Suppressor macrophage treated with lipopolysaccharide for 4 hours (primary cell): ENCODE measurements around the gene EPC2.
"Not testable (repeated sequence)": the region's sequence is repeated elsewhere in the genome, so short reads cannot be mapped to it uniquely, and the experiment has no call there.

Experiments used
- DNase-seq: peaks from one replicate; pipeline ENCODE4 v3.0.0-alpha.2; 2020

EPC2 gene

DNA sequence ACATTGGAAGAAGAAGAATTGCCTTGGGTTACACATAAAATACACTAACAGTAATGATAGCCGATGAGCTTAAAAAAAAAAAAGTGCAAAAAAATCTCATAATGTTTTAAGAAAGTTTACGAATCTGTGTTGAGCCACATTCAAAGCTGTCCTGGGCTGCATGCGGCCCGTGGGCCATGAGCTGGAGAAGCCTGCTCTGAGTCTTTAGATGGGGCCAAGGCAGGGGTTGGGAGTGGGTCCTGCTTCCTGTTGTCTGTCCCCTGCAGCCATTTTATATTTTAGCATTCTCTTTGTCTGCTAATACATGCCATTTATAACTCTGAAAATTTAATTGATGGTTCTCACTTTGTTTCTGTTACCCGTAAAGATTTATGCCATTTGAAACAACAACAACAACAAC lies 93.2 kb downstream of the EPC2 start:
- DNase-seq = no peak

DNA sequence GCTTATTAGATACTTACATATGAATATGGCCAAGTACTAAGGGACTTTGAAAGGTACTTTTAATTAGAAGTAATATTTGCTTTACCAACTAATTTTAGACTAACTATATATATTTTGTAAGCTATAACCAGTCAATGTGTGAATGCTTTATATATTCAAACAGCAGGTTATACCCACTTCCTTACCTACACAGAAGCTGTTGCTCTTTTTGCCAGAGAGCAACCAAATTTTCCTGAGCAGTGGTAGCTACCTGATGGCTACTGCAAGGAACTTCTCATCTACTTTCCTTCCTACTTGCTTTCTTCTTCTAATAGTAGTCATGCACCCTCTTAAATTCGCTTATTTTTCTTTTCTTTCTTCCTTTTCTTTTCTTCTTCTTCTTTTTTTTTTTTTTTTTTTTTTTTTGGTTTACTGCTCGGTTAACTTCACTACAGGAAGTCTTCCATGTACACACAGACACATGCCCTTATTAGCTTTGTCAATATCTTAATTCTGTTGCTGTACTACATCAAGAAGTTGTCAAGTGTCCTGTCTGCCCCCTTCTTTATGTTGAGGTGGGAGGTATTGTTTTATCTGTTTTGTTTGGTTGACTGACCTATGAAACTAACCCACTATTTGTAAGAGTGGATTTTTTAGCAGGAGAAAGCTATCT lies 95.0 kb downstream of the EPC2 start:
- no peak for DNase-seq

DNA sequence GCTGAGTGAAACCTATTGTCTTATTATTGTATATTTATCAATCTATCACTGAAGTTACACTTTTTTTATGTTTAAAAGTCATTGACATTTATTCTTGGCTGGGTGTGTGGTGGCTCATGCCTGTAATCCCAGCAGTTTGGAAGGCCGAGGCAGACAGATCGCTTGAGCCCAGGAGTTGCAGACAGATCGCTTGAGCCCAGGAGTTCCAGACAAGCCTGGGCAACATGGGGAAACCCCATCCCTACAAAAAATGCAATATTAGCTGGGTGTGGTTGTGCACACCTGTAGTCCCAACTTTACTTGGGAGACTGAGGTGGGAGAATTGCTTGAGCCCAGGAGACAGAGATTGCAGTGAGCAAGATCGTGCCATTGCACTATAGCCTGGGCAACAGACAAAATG lies 97.8 kb downstream of the EPC2 start:
- no peak for DNase-seq

DNA sequence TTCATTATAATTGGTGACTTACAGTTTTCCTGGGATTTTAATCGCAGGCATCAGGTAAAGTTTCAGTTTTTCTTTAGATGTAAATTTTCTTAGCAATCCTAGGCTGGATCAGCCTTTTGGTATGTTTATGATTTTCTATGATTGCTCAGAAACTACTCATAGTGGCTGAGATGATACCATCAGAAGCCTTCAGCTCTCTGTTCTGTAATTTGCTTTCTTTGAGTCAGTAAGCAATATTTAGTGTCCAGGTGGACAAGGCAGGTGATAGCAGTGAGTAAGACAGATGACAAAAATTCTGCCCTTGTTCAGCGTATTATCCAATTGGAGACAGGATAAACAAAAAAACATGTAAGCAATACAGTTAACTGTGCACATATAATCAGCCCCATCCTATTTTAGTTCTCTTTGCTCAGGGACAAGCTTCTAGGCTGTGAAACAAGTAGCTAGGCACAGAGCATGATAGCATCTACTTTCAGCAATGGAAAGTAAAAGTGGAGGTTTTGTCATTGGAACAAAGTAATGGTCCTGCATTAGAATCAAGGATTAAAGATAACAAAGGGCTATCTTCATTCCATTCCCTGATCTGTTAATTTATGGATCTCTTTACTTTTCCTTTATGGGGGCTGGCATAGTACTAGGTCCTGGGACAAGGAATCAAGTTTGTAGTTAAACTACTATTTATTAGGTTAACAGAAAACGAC lies 100.8 kb downstream of the EPC2 start:
- DNase-seq = no peak

DNA sequence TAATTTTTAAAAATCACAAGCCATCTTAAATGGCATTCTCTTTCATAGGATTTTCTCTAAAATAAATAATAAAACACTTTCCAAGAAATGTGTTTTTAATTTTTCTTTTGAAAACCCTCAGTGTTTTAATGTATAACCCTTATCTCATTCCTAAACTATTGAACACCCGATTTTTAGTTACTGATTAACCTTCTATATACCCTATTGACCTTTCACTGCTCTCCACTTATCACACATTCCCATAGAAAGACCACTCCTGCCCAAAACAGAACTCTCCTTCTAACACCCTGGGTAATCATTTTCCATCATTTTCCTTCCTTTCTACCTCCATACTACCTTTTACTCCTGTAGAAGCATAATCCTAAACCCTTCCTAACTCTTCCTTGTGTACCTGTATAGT lies 102.4 kb downstream of the EPC2 start:
- DNase-seq = no peak

DNA sequence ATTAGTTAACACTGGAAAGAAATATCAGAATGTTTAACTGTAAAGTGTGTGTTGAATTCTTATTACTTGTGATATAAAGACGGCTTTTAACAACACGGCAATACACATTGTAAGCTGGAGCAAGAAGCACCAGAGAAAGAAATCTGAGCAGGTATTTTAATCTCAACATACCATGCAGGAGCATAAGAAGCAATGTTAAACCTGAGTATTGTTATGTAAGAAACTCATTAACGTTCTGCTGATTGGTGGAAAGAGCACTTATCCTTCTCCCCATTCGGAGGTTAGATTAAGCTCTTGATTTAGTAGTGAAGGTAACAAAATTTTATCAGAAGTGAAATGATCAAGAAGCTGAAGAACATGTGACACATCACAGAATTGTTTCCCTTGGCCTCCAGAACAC lies 107.4 kb downstream of the EPC2 start:
- DNase-seq = no peak

DNA sequence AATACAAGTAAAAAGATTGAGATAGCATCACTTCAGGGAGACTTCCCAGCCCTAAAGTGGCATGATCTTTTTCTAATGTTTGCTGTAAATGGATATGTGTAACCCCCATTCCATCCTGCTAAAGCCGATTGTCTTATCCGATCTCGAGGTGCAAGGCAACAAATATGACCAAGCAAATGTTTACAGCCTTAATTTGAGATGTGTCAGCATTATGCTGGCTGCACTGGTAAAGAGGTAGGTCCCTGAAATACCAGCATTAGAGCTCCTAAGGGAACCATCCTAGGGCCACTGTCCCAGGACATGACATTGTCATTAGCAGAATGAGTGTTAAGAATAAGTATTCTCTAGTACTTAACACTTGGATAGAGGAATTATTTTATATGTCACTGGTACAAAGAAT lies 108.4 kb downstream of the EPC2 start:
- DNase-seq = no peak

DNA sequence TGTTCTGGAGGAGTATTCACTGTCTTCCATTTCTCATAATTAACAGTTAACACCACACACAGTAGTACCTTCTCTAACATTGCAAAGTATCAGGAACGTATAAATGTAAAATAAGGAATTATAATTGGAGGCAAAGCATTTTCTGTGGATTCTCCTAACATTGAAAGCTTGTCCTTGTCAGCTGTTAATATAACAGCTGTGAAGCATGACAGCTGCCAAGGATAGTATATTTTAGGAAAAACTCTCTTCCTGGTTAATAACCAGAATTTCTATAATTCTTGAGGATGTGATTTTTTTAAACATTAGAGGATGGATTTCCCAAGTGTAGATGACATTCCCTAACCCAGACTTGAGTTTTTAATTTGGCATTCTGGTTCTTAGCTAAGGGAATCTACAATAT lies 110.3 kb downstream of the EPC2 start:
- no peak for DNase-seq

DNA sequence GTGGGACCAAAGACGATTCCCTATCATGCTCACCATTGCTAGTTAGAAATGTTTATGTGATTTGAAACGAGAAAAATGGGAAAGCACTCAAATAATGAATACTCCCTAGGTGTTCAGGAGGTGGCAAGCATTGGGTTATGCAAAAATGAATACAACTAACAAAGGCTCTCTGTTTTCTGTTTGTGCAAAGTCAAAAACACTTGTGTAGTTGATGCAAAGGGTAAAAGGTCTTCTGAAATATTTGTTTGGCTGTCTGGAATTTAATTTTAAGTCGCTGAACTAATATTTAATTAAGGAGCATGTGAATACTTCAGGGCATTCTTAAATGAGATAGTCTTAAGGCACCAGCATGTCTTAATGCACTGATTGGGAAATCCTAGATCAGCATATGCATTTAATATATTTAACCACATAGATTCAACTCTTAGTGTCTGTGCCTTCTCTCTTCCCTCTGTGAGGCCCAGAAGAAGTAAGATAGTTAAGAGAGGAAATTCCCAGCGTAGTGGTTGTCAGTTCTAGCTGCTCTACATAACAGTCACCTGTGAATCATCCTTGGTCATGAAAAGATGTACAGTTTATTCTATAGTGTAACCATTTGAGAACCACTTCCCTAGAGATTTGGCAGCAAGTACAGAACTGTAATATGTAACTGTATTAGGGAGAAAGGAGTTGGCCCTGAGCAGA lies 111.9 kb downstream of the EPC2 start:
- DNase-seq = peak; percentile 27

DNA sequence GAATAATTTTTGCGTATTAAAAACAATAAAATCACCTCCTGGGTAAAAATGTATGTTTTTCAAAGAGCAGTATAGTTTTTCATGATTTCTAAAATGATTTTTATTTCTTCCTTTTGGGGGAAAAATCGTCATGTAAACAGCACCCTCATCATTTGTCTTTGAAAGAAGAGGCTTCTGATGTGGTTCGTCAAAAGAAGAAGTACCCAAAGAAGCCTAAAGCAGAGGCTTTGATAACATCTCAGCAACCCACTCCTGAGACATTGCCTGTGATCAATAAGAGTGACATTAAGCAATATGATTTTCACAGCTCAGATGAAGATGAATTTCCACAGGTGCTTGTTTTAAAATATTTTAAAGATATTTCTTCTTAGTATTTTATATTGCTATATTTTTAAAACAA lies 120.3 kb downstream of the EPC2 start:
- no peak for DNase-seq

DNA sequence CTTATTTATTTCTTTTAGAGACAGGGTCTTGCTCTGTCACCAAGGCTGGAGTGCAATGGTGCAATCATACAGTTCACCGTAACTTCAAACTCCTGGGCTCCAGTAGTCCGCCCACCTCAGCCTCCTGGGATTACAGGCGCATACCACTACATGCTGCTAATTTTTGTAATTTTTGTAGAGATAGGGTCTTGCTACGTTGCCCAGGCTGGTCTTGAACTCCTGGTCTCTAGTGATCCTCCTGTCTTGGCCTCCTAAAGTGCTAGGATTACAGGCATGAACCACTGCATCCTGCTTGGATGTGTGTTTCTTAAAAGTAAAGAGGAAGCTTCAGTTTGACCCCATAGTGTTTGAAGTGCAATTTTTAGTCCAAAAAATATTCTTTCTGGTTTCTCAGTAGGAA lies 125.5 kb downstream of the EPC2 start:
- DNase-seq = no peak

DNA sequence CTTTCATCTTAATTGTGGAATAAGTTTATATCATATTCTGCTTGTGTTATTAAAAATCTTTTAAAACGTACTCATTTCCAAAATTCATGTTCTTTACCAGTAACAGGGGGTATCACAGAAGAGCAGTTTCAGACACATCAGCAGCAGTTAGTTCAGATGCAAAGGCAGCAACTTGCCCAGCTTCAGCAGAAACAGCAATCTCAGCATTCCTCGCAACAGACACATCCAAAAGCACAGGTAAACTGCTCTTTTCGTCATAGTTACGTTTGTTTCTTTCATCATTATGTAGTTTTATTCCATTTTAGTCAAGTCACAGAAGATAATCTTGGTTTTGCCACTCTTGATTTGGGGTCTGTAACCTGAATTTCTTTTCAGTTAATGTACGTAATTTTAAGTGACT lies 137.0 kb downstream of the EPC2 start:
- DNase-seq = no peak

DNA sequence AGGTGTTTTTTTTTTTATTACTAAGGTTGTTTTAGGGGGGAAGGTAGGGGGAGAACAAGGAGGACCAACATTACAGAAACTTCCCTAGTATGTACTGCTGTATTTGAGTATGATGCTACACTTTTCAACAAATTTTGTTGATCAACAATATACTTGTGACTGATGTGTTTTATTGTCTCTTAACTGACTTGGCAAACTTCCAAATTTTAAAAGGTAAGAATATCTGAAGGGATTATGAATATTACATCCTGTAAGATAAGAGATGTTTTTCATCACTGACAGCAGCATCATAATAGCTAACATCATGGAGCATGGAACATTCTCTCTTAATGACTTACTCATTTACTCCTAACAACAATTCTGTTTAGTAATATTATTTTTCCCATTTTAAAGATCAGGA lies 144.5 kb downstream of the EPC2 start:
- no peak for DNase-seq

DNA sequence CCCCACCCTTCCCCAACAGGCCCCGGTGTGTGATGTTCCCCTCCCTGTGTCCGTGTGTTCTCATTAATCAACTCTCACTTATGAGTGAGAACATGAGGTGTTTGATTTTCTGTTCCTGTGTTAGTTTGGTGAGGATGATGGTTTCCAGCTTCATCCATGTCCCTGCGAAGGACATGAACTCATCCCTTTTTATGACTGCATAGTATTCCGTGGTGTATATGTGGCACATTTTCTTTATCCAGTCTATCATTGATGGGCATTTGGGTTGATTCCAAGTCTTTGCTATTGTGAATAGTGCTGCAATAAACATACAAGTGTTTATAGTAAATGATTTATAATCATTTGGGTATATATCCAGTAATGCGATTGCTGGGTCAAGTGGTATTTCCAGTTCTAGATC lies 145.6 kb downstream of the EPC2 start:
- DNase-seq = not testable (repeated sequence)

DNA sequence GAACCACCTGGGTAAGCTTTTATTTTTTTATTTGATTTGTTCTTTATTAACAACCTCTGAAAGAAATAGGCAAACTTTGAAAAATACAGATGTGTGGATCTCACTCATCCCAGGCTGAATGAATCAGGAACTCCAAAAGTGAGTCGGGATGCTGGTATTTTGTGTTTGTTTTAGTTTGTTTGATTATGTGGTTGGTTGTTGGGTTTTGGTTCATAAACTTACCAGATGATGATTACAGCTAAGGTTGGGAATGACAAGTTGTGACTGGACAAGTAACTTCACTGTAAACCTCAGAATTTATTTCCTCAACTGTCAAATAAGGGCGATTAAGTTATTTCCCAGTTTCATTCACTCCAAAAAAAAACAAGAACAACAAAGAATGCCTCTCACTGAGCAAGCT lies 150.0 kb downstream of the EPC2 start:
- no peak for DNase-seq

DNA sequence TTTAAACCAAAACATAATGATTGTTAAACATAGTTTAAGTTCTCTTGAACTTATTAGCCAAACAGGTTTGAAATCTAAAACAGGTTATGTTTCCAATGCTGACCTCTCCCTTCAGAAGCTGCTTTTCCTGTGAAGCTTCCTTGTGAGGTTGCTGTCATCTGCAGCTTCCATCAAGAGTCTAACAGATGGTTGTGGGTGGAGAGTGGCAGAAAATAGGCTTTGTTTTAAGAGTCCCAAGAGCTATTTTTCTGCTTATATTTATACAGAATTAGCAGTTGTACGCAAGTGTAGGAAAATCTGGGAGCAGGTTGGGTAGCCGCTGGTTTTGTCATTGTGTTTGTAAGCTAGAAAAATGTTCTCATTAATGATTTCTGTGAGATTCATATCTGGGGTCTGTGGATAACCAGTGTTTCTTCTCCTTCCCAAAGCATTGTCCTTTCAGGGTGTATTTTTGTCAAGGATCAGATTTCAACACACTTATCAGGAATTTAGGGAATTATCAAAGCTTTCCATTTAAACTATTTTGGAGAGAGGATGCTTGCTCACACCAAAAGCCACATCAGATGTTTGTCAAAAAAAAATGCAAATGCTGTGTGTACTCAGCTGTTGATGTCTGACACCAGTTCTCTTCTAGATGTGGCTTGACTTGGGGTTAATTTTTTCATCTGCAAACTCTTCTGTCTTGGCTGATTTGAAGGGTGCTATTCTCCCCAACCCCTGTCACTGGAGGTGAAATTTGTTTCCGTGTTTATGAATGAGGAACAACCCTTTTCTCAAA lies 152.4 kb downstream of the EPC2 start:
- no peak for DNase-seq

DNA sequence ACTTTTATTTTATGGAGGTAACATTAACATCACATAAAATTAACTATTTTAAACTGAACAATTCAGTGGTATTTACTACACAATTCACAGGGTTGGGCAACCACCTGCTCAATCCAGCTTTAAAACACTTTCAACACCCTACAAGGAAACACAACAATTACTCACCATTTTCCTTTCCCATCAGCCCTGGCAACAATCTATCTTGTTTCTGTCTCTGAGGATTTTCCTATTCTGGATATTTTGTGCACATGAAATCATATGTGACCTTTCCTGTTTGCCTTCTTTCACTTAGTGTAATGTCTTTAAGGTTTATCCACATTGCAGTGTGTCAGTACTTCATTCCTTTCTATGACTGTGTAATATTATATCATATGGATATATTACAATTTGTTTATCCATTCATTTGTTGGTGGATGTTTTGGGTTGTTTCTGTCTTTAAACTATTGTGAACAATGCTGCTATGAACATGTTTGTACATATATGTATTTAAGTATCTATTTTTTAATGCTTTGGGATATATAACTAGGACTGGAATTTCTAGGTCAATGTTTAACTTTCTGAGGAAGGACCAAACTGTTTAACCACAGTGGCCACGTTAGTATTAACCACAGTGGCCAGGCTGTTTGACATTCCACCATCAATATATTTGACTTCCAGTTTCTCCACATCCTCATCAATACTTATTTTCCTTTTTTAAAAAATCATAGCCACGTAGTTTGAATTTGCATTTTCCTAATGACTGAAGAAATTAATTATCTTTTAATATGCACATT lies 158.1 kb downstream of the EPC2 start:
- DNase-seq = no peak

DNA sequence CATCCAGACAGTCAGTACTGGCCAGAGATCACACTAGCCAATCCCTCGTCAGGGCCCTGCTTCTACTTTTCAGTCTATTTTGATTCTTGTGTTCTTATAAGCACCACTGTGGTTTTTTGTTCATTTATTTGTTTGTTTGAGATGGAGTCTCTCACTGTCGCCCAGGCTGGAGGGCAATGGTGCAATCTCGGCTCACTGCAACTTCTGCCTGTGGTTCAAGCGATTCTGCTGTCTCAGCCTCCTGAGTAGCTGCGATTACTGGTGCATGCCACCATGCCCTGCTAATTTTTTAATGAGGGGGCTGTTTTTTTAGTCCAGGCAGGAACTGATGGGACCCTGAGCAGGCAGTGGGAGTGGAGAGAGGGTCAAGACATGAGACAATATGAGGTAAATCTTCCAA lies 165.5 kb downstream of the EPC2 start:
- no peak for DNase-seq

DNA sequence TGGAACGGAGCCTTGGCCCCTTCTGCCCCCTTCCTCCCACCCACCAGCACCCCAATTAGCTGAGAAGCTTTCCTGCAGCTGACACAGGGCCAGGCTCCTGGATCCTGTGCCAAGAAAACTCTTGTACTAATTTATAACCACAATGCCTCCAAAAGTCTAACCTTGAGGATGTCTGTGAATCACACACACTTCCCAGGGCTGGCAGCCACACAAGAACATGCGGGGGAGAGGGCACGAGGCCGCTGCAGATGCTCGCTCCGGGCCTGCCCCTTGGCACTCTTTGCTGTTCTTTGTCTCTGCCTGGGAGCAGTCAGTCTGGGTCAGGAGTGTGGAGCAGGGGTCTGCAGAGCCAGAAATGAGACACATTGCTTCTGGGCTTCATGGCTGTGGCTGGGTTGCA lies 167.8 kb downstream of the EPC2 start:
- DNase-seq = no peak

DNA sequence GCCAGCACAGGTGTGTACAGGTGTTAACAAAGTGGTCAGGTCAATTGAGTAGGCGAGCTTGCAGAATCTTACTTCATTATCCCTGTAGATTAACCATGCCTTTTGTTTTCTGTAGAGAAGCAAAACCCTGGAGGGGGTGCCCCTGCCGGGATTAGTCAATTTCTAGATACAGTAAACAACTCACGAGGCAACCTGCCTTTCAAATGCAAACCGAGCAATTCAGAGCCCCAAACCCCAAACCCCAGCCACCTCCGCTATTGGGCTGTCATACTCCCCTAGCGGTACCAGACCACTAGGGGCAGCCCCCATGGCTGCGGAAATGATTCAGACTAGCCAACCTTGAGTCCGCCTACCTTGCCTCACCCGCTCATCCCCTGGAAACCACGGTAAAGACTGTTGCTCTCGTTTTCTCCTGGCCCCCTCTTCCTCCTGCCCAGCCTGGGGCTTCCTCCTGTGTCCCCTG lies 169.1 kb downstream of the EPC2 start:
- DNase-seq = no peak

DNA sequence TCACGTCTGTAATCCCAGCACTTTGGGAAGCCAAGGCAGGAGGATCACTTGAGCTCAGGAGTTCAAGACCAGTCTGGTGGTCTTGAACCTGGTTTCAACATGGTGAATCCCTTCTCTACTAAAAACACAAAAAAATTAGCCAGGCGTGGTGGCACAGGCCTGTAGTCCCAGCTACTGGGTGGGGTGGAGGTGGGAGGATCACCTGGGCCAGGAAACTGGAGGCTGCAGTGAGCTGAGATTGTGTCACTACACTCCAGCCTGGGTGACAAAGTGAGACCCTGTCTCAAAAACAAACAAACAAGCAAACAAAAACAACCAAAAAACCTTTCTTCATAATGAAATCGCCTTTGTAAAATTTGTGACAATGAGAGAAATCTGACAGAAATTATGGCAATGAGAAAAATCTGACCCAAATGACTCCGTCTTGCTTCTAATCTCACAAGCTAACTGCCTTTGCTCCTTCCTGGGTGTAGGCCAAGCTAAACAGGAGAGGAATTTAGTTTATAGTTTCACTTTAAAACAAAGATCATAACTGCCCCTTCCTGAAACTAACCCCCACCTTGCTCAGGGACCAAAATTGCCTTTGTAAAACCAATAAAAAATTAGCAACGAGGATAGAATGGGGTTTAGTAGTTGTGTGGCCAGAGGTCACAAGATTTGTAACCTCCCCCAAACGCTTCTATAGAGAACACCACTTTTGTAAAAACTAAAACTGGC lies 169.8 kb downstream of the EPC2 start:
- no peak for DNase-seq

DNA sequence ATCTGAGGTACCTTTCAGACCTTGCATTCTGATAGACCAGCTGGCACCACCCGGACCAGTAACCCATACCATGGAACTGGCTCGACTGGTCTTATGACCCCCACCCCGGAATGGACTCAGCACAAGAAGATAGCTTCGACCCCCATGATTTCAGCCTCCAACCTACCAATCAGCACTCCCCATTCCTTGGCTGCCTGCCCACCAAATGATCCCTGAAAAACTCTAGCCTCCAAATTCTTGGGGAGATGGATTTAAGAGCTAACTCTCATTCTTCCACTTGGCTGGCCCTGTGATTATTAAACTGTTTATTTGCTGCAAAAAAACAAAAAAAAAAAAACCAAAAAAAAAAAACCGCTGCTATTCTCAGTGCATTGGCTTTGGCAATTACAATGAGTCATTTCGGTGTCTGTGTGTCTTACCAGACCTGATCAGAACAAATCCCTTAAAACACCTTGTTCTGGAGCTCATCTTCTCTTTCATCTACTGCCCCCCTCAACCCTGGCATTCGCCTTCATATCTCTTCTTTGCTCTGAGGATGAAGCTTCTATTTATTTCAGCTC lies 170.4 kb downstream of the EPC2 start:
- no peak for DNase-seq
